HCT116 (cell line): ENCODE measurements around the gene ZNHIT6. TPM values are rescaled to one million over a fixed set of nuclear protein-coding genes. Genes with fewer than 3 reads are reported as not detected.

Source experiments
- ATAC-seq: fragments of 200-7000 bp; cut with Tn5 transposase; 2 replicates; pipeline ENCODE4 v1.9.1; 2020; ENCODE audit warnings: mild to moderate bottlenecking, moderate library complexity
- BruUV-seq: library from RNA; stranded (reverse); fragments of 400-500 nt; replicated peaks from 2 replicates; lab custom pipeline; 2021; lab: Mats Ljungman, UMichigan
- CTCF ChIA-PET: fragments of 300-600 bp; sonication (Branson Sonifier 250); formaldehyde crosslinking; loops from one replicate; lab custom pipeline; 2021; ENCODE audit warnings: antibody characterized with exemption; lab: Charles Lee
- POLR2A ChIA-PET: fragments of 300-600, 350-600 bp; sonication (Branson Sonifier 250); formaldehyde crosslinking; loops from one replicate; lab custom pipeline; 2021; ENCODE audit warnings: antibody characterized with exemption; lab: Charles Lee
- RAD21 ChIA-PET, 2 experiments: fragments of 300-600 bp; sonication (Branson Sonifier 250); formaldehyde crosslinking; loops; one replicate each; lab custom pipeline; 2023; ENCODE audit warnings: low total read pairs in 2 of 2; ENCODE audit not compliant: uncharacterized antibody in 2 of 2, unreplicated experiment in 2 of 2, low non-redundant PET in 1 of 2; lab: Charles Lee
- DNase-seq: peaks from one replicate; pipeline ENCODE4 v3.0.0-alpha.2; 2010; ENCODE audit warnings: low read depth, low spot score
- H2AFZ ChIP-seq: fragments of 200-600 bp; shearing (Covaris generic), sonication (generic); 2 replicates; pipeline ENCODE4 v1.6.1; 2017; ENCODE audit warnings: low read depth, mixed run types, mixed read lengths, antibody characterized with exemption, low read length; ENCODE audit not compliant: poor library complexity, severe bottlenecking
- H3K27ac ChIP-seq: 2 replicates; pipeline ENCODE4 v1.5.1; 2012; ENCODE audit warnings: low read depth, low read length
- H3K27me3 ChIP-seq: fragments of 200-600 bp; sonication (generic); 2 replicates; pipeline ENCODE4 v1.6.1; 2016; ENCODE audit warnings: mixed run types, low read length, mixed read lengths; ENCODE audit not compliant: insufficient read depth
- H3K36me3 ChIP-seq, 2 experiments: fragments of 200-500 bp in 1 of 2; fragments of 200-600 bp in 1 of 2; sonication (Bioruptor generic) in 1 of 2; sonication (generic) in 1 of 2; 2 replicates each; pipeline versions ENCODE4 v1.5.1 to v1.6.1; 2014 to 2016; ENCODE audit warnings: low read length in 2 of 2, inconsistent platforms in 1 of 2, mixed read lengths in 1 of 2, mixed run types in 1 of 2; ENCODE audit not compliant: insufficient read depth in 2 of 2, control insufficient read depth in 1 of 2
- H3K4me1 ChIP-seq, 2 experiments: fragments of 200-600 bp in 1 of 2; sonication (generic) in 1 of 2; 2 replicates each; pipeline versions ENCODE4 v1.5.1 to v1.6.1; 2012 to 2017; ENCODE audit warnings: low read length in 2 of 2, inconsistent platforms in 1 of 2, mild to moderate bottlenecking in 1 of 2, mixed read lengths in 1 of 2, mixed run types in 1 of 2, moderate library complexity in 1 of 2; ENCODE audit not compliant: insufficient read depth in 2 of 2, control insufficient read depth in 1 of 2
- H3K4me2 ChIP-seq: fragments of 200-600 bp; sonication (generic); 2 replicates; pipeline ENCODE4 v1.6.1; 2017; ENCODE audit warnings: mixed run types, low read length, mixed read lengths
- H3K4me3 ChIP-seq, 2 experiments: fragments of 200-600 bp in 1 of 2; sonication (generic) in 1 of 2; replicated peaks in 1 of 2; 2 replicates each; pipeline ENCODE4 v1.5.1; 2011 to 2016; ENCODE audit warnings: low read length in 2 of 2, control low read depth in 1 of 2, low read depth in 1 of 2, mild to moderate bottlenecking in 1 of 2, mixed read lengths in 1 of 2, mixed run types in 1 of 2
- H3K79me2 ChIP-seq: fragments of 200-600 bp; sonication (generic); 2 replicates; pipeline ENCODE4 v1.6.1; 2017; ENCODE audit warnings: mild to moderate bottlenecking, mixed run types, low read length, moderate library complexity, mixed read lengths; ENCODE audit not compliant: insufficient read depth
- H3K9ac ChIP-seq: fragments of 200-600 bp; sonication (generic); 2 replicates; pipeline ENCODE4 v1.6.1; 2016; ENCODE audit warnings: low read length, mixed read lengths
- H3K9me2 ChIP-seq: fragments of 200-600 bp; sonication (generic), shearing (Covaris generic); 2 replicates; pipeline ENCODE4 v1.6.1; 2017; ENCODE audit warnings: mixed run types, mild to moderate bottlenecking, moderate library complexity; ENCODE audit not compliant: insufficient read depth
- H3K9me3 ChIP-seq, 2 experiments: fragments of 200-500 bp in 1 of 2; fragments of 200-600 bp in 1 of 2; sonication (Bioruptor generic) in 1 of 2; sonication (generic) in 1 of 2; 2 replicates each; pipeline ENCODE4 v1.6.1; 2014 to 2017; ENCODE audit warnings: low read length in 2 of 2, mixed read lengths in 2 of 2, inconsistent platforms in 1 of 2, low read depth in 1 of 2, mild to moderate bottlenecking in 1 of 2, mixed run types in 1 of 2, moderate library complexity in 1 of 2; ENCODE audit not compliant: control insufficient read depth in 1 of 2, insufficient read depth in 1 of 2
- H4K20me1 ChIP-seq: fragments of 200-600 bp; sonication (generic), shearing (Covaris generic); 2 replicates; pipeline ENCODE4 v1.6.1; 2017; ENCODE audit warnings: mixed run types, mild to moderate bottlenecking, moderate library complexity; ENCODE audit not compliant: insufficient read depth
- ATF3 ChIP-seq: IDR thresholded peaks from 2 replicates; pipeline ENCODE4 v1.6.1; 2012
- CEBPB ChIP-seq: IDR thresholded peaks from 2 replicates; pipeline ENCODE4 v1.6.1; 2012; ENCODE audit warnings: low read depth
- CTCF ChIP-seq, 3 experiments: fragments of 200-600 bp in 1 of 3; sonication (generic) in 1 of 3; IDR thresholded peaks in 2 of 3; conservative IDR thresholded peaks in 1 of 3; 2 replicates each; pipeline ENCODE4 v1.5.1; 2012 to 2017; ENCODE audit warnings: low read depth in 2 of 3, low read length in 2 of 3, antibody characterized with exemption in 1 of 3, borderline replicate concordance in 1 of 3, control low read depth in 1 of 3, mild to moderate bottlenecking in 1 of 3, mixed read lengths in 1 of 3, mixed run types in 1 of 3, moderate library complexity in 1 of 3; ENCODE audit not compliant: insufficient read depth in 1 of 3
- EGR1 ChIP-seq: IDR thresholded peaks from 2 replicates; pipeline ENCODE4 v1.6.1; 2012; ENCODE audit warnings: low read depth
- EZH2 ChIP-seq: fragments of 200-600 bp; sonication (generic); IDR thresholded peaks from 2 replicates; pipeline ENCODE4 v1.6.1; 2017; ENCODE audit warnings: antibody characterized with exemption, mixed run types
- FOSL1 ChIP-seq: IDR thresholded peaks from 2 replicates; pipeline ENCODE4 v1.6.1; 2012; ENCODE audit warnings: low read depth
- JUND ChIP-seq: IDR thresholded peaks from 2 replicates; pipeline ENCODE4 v1.6.1; 2012
- POLR2A ChIP-seq: IDR thresholded peaks from 2 replicates; pipeline ENCODE4 v1.7.0; 2011; ENCODE audit warnings: borderline replicate concordance; ENCODE audit not compliant: insufficient read depth, insufficient read length; ENCODE audit errors: extremely low read depth
- RAD21 ChIP-seq: IDR thresholded peaks from 2 replicates; pipeline ENCODE4 v1.6.1; 2012; ENCODE audit warnings: low read depth, mild to moderate bottlenecking
- REST ChIP-seq: IDR thresholded peaks from 2 replicates; pipeline ENCODE4 v1.6.1; 2012; ENCODE audit warnings: low read depth
- SIN3A ChIP-seq: IDR thresholded peaks from 2 replicates; pipeline ENCODE4 v1.6.1; 2012; ENCODE audit warnings: low read depth
- TCF7L2 ChIP-seq: IDR thresholded peaks from 2 replicates; pipeline ENCODE4 v1.7.0; 2011; ENCODE audit warnings: borderline replicate concordance, inconsistent platforms; ENCODE audit not compliant: insufficient read depth, insufficient read length; ENCODE audit errors: extremely low read depth
- ZBTB33 ChIP-seq: IDR thresholded peaks from 2 replicates; pipeline ENCODE4 v1.6.1; 2011; ENCODE audit warnings: mild to moderate bottlenecking, low read length, moderate library complexity; ENCODE audit not compliant: insufficient replicate concordance; ENCODE audit errors: extremely low read depth
- ZFX ChIP-seq: fragments of 450-650 bp; IDR thresholded peaks from 2 replicates; pipeline ENCODE4 v1.6.1; 2017
- ZNF274 ChIP-seq: fragments of 200-500 bp; sonication (Bioruptor generic); IDR thresholded peaks from 2 replicates; pipeline ENCODE4 v1.6.1; 2014; ENCODE audit warnings: mild to moderate bottlenecking, low read depth, low read length, inconsistent platforms
- intact Hi-C: fragments of 100-400 bp; cut with micrococcal nuclease; formaldehyde crosslinking; loops from 2 replicates; pipeline ENCODE4 v1.10.0; 2022
- total RNA-seq: library from RNA; stranded (reverse); gene quantifications from one replicate; pipeline ENCODE4 v1.2.1, GENCODE V29; 2021; ENCODE audit not compliant: unreplicated experiment

Gene ZNHIT6
- total RNA-seq, 1 experiment from 2014 or later = 18.4 TPM

GRCh38 chr1:85602571-85602970 lies 105.7 kb downstream of the ZNHIT6 start:
- Histone ChIP-seq H3K79me2 (no peaks in the 10 kb centered on the region), H3K9ac (no peak overlapping the region), H3K9me3 (no peaks in the 10 kb centered on the region), H3K9me2 (no peaks in the 10 kb centered on the region), H3K4me2 (no peak overlapping the region), H3K36me3 (no peaks in the 10 kb centered on the region), H4K20me1 (no peaks in the 10 kb centered on the region), H3K27ac (no peak overlapping the region), H2AFZ (no peak overlapping the region), H3K4me1 (peaks cover 21 to 22% of the 10 kb centered on the region in 2 experiments), H3K27me3 (no peaks in the 10 kb centered on the region), H3K4me3 (no peak overlapping the region)
- BruUV-seq = no TSS peak
- RAD21 ChIA-PET = no interaction called here
- intact Hi-C loops = no loop called here
- CTCF ChIA-PET = no interaction called here
- DNase-seq (no peak), ATAC-seq (no peak)
- POLR2A ChIA-PET = no interaction called here
- no peak for TF ChIP-seq REST
- no peak for TF ChIP-seq ZNF274
- TF ChIP-seq ATF3 = no peak
- TF ChIP-seq EZH2 = no peak
- TF ChIP-seq CTCF (IDR thresholded peaks at IDR 0.05 in 2 of 3, conservative IDR thresholded peaks at IDR 0.05 in 1 of 3; ENCODE audit: borderline replicate concordance in 1 of 3, insufficient read depth in 1 of 3, low read depth in 2 of 3, low read length in 2 of 3) = no peak
- TF ChIP-seq EGR1 = no peak
- TF ChIP-seq SIN3A = no peak
- no peak for TF ChIP-seq FOSL1
- TF ChIP-seq ZBTB33 = no peak
- TF ChIP-seq TCF7L2 = no peak
- no peak for TF ChIP-seq POLR2A
- no peak for TF ChIP-seq RAD21
- no peak for TF ChIP-seq ZFX
- TF ChIP-seq JUND = no peak
- TF ChIP-seq CEBPB = no peak
